Left lung (tissue), 10 donors: Measurements from ENCODE around the gene RBM19. TPM values are rescaled to one million over a fixed set of nuclear protein-coding genes. Genes with fewer than 3 reads are reported as not detected.

Source experiments
- ATAC-seq: fragments of 200-7000 bp; cut with Tn5 transposase; one replicate; pipeline ENCODE4 v1.9.1; 2020; ENCODE audit warnings: moderate library complexity
- DNase-seq, 4 donors: peaks; one replicate each; pipeline ENCODE4 v3.0.0-alpha.2; 2013 to 2020
- H3K27ac ChIP-seq, 2 donors: fragments of 200-600 bp; sonication (generic) in 1 of 2; one replicate each; pipeline versions ENCODE4 v1.5.0 to v1.8.0; 2020 to 2021
- H3K27me3 ChIP-seq, 2 donors: fragments of 200-600 bp; sonication (generic) in 1 of 2; one replicate each; pipeline versions ENCODE4 v1.5.0 to v1.8.0; 2020 to 2021
- H3K36me3 ChIP-seq, 2 donors: fragments of 200-600 bp; sonication (generic) in 1 of 2; one replicate each; pipeline versions ENCODE4 v1.5.0 to v1.8.0; 2020 to 2021
- H3K4me1 ChIP-seq, 2 donors: fragments of 200-600 bp; one replicate each; pipeline ENCODE4 v1.8.0; 2021
- H3K4me3 ChIP-seq, 2 donors: fragments of 200-600 bp; sonication (generic) in 1 of 2; one replicate each; pipeline versions ENCODE4 v1.5.0 to v1.8.0; 2020 to 2021; ENCODE audit warnings: mild to moderate bottlenecking in 1 of 2
- H3K9me3 ChIP-seq, 2 donors: fragments of 200-600 bp; sonication (generic) in 1 of 2; one replicate each; pipeline versions ENCODE4 v1.5.0 to v1.8.0; 2020 to 2021
- intact Hi-C, 2 donors: fragments of 100-400 bp; cut with DNase I; formaldehyde crosslinking; loops; one replicate each; pipeline versions ENCODE4 v1.11.2 to v1.14.2; 2022
- polyA plus RNA-seq, 6 donors: library from polyadenylated mRNA; unstranded; fragments of 120-200 nt; gene quantifications; one replicate each; pipeline ENCODE4 v1.2.1, GENCODE V29; 2013; ENCODE audit not compliant: insufficient read length in 6 of 6
- total RNA-seq, 2 donors: library from RNA; stranded (reverse); fragmentation: NEBNext Ultra II Directional; extraction: Animal tissue kit (Norgen Biotek cat#: 25700); gene quantifications; one replicate each; pipeline ENCODE4 v1.2.1, GENCODE V29; 2021
- TF ChIP-seq, protein P1 (sequence below), 2 donors: fragments of 200-600 bp; sonication (generic) in 1 of 2; IDR thresholded peaks; one replicate each; pipeline versions ENCODE4 v1.5.0 to v1.8.0; 2021; ENCODE audit warnings: antibody characterized with exemption in 2 of 2
- donor health status: DM: no; HTN: yes; CAD: no.
- donor health status: DM: no; HTN: no; CAD: no.

RBM19 gene
- total and polyA plus RNA-seq, 8 donors, result 21.5 to 33.4 (median 31.2) TPM

DNA sequence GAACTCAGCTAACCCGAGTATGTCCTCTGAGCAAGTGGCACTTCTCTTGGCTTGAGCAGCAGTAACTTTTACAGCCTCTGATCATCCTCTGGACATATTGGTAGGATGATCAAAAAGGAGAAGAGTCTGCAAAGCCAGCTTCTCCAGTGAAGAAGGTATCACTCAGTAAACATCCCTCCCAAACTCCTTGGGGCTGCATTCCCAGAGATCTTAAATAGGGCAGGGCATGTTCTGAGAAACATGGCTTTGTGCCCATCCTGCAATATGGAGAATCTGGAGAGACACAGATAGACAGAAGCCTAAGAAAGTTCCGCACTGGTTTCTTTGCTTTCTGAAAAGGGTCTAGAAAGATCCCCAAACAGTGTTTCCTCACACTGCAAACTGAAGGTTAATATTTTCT is 65.4 kb downstream of the RBM19 start:
- Histone ChIP-seq H3K4me3 (no peak overlapping the region), H3K9me3 (no peaks in the 10 kb centered on the region), H3K36me3 (peaks cover 0 to 29% of the 10 kb centered on the region in 2 donors), H3K27ac (no peak overlapping the region), H3K27me3 (no peaks in the 10 kb centered on the region), H3K4me1 (no peaks in the 10 kb centered on the region)
- TF ChIP-seq, protein P1, sequence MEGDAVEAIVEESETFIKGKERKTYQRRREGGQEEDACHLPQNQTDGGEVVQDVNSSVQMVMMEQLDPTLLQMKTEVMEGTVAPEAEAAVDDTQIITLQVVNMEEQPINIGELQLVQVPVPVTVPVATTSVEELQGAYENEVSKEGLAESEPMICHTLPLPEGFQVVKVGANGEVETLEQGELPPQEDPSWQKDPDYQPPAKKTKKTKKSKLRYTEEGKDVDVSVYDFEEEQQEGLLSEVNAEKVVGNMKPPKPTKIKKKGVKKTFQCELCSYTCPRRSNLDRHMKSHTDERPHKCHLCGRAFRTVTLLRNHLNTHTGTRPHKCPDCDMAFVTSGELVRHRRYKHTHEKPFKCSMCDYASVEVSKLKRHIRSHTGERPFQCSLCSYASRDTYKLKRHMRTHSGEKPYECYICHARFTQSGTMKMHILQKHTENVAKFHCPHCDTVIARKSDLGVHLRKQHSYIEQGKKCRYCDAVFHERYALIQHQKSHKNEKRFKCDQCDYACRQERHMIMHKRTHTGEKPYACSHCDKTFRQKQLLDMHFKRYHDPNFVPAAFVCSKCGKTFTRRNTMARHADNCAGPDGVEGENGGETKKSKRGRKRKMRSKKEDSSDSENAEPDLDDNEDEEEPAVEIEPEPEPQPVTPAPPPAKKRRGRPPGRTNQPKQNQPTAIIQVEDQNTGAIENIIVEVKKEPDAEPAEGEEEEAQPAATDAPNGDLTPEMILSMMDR (IDR thresholded peaks at IDR 0.05), result no peak
- ATAC-seq (no peak), DNase-seq (no peak)
- intact Hi-C loops, result no loop called here

- H3K4me3 ChIP-seq, result no peak overlapping the region
- ATAC-seq (no peak), DNase-seq (peak in 1 of 4 donors; percentile 32)
- intact Hi-C loops, result no loop called here
- no peaks in the 10 kb centered on the region for H3K9me3 ChIP-seq
- H3K27ac ChIP-seq, result no peak overlapping the region
- TF ChIP-seq, protein P1 (IDR thresholded peaks at IDR 0.05), result no peak
- peaks cover 0 to 25% of the 10 kb centered on the region in 2 donors for H3K36me3 ChIP-seq
- no peaks in the 10 kb centered on the region for H3K27me3 ChIP-seq
- no peaks in the 10 kb centered on the region for H3K4me1 ChIP-seq
Observed at GRCh38 chr12:113899561-113900471, 66.3 kb downstream of the RBM19 start.

GRCh38 chr12:113899042-113899560 is 67.0 kb downstream of the RBM19 start:
- intact Hi-C loops, result no loop called here
- Histone ChIP-seq H3K27me3 (no peaks in the 10 kb centered on the region), H3K4me1 (no peaks in the 10 kb centered on the region), H3K36me3 (peaks cover 0 to 17% of the 10 kb centered on the region in 2 donors), H3K9me3 (no peaks in the 10 kb centered on the region), H3K4me3 (no peak overlapping the region), H3K27ac (no peak overlapping the region)
- TF ChIP-seq, protein P1 (IDR thresholded peaks at IDR 0.05), result no peak
- no peak for ATAC-seq
- DNase-seq, result no peak

DNA sequence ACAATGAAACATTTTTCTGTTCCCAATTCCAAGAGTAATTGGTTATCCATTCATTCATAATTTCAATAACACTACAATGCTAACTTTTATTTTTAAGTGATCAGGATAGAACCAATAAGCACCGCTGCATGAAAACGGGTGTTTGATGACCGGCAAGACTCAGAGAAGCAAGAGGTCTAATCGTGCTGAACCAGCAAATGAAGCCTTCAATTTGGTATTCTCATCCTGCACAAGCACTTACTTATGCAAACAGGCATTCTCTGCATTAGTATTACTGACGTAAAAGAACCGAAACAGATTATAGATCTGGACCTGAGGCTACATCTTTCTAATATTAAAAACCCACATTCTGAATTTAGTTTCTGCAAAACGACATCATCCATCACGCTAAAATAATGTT is 67.7 kb downstream of the RBM19 start:
- Histone ChIP-seq H3K4me3 (no peak overlapping the region), H3K9me3 (no peaks in the 10 kb centered on the region), H3K4me1 (no peaks in the 10 kb centered on the region), H3K27ac (no peak overlapping the region), H3K27me3 (no peaks in the 10 kb centered on the region), H3K36me3 (peaks cover 0 to 13% of the 10 kb centered on the region in 2 donors)
- TF ChIP-seq, protein P1 (IDR thresholded peaks at IDR 0.05), result no peak
- intact Hi-C loops, result no loop called here
- no peak for DNase-seq
- ATAC-seq, result no peak

GRCh38 chr12:113897406-113897805 is 68.7 kb downstream of the RBM19 start:
- TF ChIP-seq, protein P1 (IDR thresholded peaks at IDR 0.05), result no peak
- ATAC-seq (no peak), DNase-seq (no peak)
- no peak overlapping the region for H3K27ac ChIP-seq
- no peak overlapping the region for H3K4me3 ChIP-seq
- H3K27me3 ChIP-seq, result no peaks in the 10 kb centered on the region
- intact Hi-C loops, result no loop called here
- H3K4me1 ChIP-seq, result no peaks in the 10 kb centered on the region
- H3K9me3 ChIP-seq, result no peaks in the 10 kb centered on the region
- H3K36me3 ChIP-seq, result peaks cover 0 to 10% of the 10 kb centered on the region in 2 donors
